Stimulated activated CD8-positive, alpha-beta memory T cell treated with anti-CD3 and anti-CD28 coated beads, Interleukin-12 subunit alpha, Interleukin-12 subunit beta, amount 100 ng/mL, for 24 hours (primary cell): ENCODE measurements around the gene SLC22A16.

Source experiments
- DNase-seq: peaks from one replicate; pipeline ENCODE4 v3.0.0-alpha.2; 2020; ENCODE audit errors: extremely low read depth

The SLC22A16 gene

DNA sequence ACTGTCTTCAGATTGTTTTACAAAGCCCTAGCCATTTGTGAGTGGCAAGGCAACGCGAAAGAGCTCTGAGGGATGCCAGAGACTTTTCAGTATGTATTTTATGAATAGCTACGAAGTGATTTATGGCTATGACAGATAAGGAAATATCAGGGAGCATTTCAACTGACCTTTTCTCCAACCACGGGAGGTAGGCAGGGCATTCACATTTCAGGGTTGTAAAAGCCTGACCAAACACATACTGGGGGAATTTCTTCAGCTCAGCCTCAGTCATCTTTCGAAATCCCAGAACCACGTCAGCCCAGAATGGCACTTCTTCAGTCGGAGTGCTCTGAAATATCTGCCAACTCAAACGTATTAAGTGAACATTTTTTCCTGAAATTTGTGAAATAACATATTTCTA is 71.8 kb downstream of the SLC22A16 start:
- DNase-seq = no peak

DNA sequence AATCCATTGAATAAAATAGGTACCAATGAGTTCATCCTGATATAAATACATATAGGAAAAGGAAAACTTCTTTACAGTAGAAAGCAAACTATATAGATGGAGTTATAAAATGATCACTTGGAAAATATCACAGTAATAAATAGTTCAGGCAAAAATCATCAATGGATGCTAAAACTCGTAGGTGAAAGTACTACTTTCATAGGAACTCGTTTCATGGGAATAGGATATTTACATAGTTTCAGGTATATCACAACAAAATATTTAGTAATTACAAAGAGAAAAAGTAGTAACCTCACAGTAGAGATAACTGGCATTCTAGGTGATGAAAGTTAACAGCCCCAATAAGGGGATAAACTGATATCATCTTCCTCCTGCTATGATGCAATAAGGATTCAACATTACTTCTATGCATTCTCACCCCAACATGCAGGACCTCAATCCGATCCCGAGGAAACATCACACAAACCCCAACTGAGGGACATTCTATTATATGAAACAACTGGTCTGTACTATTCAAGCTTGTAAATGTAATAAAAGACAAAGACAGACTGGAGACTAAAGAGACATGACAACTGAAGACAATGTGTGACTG is 74.7 kb downstream of the SLC22A16 start:
- DNase-seq = no peak

DNA sequence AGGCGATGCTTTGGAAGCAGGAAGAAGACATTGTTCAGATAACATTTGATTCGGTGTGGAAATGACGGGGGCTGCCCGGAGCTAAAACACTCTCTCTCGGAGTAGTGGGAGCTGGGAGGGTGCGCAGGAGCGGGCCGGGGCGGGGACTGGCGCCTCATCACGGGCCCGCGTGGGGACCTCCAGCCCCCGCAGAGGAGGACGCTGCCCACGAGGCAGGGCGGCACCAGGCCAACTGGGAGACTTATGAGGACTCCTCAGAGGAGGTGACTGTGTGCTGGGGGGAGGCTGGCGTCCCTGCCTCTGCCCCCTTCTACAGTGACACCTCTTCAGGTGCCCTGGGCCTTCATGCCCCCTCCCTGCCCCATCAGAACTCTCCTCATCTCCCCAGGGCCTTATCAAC is 76.2 kb downstream of the SLC22A16 start:
- DNase-seq = no peak

DNA sequence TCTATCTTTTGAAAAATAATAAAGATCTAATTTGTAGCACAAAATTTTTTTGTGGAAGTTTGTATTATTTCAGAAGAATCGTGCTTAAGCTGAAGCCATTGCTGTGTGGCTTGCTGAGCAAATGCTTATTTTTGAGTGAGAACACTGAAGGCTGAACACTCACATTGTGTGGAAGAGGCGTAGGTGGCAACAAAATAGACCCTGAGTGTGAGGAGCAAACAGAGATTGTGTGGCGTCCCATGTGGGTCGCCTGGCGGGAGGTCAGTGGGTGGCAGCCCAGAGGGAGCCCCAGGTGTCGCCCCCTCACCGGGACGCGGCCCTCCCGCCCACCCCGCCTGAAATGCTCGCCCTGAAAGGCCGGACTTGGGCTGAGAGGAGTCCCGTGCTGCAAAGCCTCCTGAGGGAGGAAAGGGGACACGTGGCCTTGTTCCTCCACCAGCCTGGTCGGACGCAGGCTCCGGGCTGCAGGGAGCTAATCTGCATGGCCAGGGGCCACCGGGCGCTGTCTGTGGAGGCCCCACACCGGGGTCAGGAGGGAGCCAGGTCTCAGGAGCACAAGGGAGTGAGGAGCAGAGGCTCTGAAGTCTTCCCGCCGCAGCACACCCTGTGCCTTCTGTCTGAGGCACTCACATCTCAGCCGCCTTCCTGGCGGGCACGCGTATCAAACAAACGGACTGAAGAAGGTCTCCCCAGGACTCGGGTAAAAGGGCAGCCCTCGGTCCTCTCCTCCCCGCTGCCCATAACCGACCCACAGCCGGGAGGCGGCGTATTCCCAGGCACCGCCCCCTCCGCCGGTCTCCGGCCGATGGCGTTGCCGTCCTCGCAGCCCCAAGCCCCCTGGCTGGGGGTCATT is 77.0 kb downstream of the SLC22A16 start:
- no peak for DNase-seq

DNA sequence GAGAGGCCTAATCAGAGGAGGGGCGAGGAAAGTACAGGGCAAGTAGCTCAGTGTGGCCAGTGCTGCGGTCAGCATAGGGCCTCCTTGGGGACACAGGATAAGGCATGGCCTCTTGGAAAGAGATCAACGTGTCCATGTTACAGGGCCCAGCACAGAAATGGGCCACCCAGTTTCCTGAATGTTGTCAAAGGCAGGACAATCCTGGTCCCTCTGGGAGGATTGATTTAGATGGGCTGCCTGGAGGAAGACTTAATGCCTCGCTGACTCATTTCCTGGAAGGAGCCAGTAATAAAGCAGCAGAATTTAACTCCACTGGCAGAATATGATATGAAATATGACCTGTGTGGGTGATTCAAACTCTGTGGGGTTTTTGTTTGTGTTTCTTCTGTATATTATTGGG is 77.6 kb downstream of the SLC22A16 start:
- DNase-seq = no peak

DNA sequence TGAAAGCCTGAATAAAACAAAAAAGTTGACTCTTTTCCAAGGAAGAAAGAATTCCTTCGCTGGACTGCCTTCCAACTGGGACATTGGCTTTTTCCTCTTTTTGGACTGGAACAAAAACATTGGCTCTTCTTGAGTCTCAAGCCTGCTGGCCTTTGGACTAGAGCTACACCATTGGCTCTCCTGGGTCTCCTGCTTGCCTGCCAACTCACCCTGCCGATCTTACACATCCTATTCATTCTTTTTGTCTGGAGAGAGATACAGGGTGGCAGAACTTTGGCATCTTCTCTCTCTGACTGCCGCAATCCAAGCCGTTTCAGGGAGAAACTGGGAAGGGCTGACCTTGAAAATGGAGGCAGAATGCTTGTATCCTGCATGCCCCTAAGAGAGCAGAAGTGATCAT is 81.2 kb downstream of the SLC22A16 start:
- no peak for DNase-seq

DNA sequence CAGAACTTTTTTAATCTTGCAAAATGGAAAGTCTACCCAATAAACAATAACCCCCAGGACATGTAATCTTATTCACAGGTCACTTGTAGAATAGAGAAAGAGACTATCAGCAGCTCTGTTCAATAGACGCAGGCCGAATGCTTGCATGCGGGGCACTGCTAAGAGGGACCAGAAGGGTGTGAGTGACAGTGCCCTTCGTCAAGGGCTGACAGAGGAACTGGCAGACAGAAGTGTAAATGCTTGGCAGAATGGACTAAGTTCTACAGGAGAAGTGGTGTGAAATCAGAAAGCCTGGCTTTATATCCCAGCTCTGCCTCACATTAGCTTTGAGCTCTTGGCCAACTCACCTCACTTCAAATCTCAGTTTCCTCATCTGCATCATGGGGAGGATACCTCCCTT is 82.0 kb downstream of the SLC22A16 start:
- no peak for DNase-seq

DNA sequence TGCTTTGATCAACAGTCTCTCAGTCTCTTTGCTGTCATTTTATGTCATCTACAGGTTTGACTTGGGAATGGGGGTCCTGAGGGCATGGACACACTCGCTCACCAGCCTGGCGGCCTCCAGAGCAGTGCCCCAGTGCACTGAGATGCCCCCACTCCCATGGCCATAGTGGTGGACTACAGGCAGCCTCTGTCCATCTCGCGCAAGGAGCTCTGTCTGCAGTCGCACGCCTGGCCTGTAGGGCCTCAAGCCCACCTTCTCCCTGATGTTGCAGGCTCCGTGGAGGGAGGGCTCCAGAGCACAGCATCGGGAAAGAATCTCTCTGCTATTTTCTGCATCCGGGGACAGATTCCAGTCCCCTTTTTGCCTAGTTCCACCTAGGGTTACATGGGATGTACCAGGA is 83.7 kb downstream of the SLC22A16 start:
- DNase-seq = no peak

DNA sequence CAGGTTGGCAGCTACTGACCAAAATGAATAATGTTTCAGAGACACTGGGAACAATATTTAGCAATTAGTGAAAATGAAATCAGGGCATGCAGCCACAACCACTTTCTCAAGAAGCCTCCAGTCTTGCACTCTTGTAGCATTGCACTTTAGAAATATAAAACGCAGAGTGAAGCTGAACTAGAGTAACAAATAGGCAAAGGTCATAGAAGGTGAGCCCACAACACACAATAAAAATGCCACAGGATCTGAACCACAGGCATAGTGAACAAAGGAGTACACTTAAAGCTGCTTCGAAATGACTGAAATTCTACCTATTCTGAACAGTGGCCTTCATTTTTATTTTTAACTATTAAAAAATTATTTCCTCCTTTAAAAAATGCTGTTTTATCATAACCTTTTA is 86.0 kb downstream of the SLC22A16 start:
- no peak for DNase-seq

DNA sequence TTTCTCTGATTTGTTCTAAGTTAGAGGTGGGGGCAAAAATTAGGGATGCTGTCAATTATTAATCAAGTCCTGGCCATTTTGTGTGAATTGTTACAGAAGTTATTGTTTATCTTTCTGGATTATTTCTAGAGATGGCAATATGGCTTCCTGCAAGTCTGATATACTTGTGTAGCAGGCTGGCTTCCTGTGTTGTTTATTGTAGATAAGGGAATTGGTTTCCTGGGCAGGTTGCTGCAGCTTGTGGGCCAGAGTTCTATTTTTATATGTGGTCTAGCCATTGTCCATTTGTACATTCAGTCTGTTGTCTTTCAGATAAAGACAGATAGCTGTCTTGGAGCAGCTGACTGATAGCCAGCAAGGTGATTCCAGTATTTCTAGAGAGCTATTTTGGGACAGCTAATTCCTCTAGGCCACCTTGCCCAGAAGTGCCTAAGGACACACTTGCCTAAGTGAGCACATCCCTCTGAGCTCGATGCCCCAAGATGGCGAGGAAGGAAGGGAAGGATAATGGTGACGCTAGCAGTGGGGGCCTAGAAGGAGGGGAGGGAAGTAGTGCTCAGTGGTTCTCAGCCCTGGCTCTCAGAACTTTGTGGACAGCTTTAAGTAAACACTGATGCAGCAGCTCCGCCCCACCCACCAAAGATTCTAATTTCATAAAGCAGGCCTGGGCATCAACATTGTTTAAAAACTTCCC is 86.6 kb downstream of the SLC22A16 start:
- no peak for DNase-seq

DNA sequence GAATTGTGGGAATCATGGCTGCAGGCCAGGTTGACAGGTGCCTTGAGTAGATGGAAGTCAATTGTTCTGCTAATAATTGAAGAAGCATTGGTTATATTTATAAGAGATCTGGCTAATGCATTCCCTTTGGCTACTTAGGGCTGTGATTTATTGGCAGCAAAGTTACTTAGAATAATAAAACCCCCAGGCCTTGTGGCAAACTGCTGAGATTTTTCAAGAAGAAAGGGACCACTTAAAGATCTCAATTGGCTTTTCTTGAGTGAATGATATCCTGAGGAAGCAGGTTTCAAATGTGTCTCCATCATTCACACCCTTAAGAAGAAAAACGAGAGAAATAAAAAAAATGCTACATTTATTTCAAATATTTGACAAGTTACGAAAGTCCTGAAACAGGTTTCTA is 88.4 kb downstream of the SLC22A16 start:
- no peak for DNase-seq

DNA sequence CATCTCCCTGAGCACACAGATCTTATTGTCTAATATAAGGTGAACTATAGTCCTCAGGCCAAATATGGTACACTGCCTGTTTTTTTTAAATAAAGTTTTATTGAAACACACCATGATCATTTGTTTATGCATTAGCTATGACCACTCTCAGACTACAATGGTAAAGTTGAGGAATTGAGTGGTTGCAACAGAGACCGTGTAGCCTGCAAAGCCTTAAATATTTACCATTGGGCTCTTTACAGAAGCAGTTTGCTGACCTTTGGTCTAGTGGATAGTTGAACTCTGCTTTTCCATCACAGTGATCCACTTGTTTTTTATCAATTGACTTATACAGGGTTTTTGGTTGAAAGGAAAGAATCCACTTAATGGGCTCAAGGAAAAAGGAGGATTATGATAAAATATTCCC is 91.0 kb downstream of the SLC22A16 start:
- no peak for DNase-seq

DNA sequence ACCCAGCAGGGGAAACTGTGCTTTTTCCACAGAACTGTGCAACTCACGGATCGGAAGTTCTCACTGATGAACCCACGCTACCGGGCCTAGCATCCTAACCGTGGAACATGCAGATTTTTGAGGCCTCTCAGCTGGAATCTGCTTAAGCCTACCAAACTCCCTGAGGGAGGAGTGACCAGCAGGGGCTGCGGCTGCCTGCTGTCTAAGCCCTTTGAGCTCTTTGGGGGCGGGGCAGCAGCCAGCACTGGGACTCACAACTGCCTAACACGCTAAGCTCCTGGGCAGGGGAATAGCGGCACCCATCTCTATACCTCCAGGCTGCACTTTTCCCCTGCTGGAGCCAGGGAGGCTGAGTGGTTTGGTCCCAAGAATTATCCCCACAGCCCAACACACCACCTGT is 97.9 kb downstream of the SLC22A16 start:
- DNase-seq = no peak
